HG03103 (cell line): ENCODE data around the gene MACROD2.

ENCODE experiments used
- ATAC-seq: cut with Tn5 transposase; IDR thresholded peaks from one replicate; pipeline ENCODE4 v1.9.1; 2021; ENCODE audit warnings: low read depth; ENCODE audit not compliant: unreplicated experiment

The MACROD2 gene

DNA sequence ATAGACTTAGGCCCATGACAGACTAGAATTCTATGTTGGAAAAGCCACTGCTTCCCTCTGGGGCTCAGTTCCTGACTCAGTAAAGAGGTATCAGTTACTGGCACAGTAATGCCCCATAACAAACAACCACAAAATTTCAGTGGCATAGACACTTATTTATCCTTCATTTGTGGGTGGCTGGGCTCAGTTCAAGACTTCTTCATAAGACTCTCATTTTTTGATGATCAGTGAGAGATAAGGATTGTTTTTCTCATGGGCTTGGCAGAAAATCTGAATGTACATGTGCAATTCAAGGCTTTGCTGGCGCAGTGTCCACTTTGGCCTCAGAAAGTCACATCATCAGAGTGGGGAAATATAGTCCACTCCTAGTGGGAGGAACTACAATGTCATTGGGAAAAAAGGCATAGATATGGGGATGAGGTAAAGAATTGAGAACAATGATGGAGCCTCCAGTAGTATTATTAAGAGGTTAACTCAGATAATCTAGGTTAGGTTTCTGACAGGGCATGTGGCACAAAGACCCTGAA, 726.7 kb downstream of the MACROD2 start:
- ATAC-seq = no peak

DNA sequence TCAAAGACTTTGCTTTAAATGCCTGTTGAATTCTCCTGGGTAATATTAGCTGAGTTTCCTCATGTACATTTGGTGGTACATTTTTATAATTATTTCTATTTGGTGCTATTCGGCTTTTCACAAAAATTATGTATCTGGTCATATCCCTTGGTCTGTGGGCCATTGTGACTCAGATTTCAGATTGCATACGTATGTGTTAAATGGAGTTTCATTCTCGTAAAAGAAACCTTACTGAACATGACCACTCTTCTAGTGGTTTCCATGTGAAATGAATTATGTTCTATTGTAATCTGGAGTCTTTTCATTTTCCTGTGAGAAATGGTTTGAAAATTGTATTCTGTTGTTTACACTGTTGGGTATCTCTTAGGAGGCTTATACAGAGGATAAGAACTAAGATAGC, 728.3 kb downstream of the MACROD2 start:
- ATAC-seq = no peak

DNA sequence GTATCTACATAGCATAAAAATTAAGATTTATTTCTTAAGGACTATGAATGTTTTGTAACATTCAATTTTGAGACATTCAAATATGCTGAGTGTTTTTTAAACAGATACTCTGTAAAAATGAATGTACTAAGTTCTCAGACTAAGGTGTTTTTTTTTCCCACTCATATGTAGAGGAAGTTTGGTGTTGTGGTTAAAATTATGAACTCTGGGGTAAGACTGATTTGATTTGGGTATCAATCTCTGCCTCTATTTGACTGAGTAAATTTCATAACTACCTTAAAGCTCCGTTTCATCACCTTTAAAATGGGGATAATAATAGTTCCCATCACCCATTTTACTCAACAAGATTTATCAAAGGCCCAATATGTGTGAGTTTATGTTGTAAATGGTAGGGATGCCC, 728.7 kb downstream of the MACROD2 start:
- ATAC-seq = no peak

DNA sequence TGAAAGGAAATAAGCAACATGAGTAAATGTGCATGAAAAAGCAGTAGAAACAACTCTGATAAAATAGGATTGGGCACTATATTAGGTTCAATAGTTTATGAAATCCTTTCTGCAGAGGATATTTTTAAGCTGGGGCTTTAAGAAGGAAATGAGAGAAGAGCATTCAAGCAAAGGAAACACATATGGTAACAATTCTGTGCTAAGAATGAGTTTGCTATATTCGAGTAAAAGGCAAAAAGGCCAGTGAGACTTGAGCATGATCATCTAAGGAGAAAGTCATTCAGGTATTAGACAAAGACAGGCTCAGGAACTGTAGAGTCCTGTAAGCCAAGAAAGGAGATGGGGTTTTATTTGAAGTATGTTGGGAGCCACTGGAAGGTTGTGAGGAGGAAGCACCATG, 729.2 kb downstream of the MACROD2 start:
- no peak for ATAC-seq

GRCh38 chr20:14726591-14726990, 731.3 kb downstream of the MACROD2 start:
- no peak for ATAC-seq

DNA sequence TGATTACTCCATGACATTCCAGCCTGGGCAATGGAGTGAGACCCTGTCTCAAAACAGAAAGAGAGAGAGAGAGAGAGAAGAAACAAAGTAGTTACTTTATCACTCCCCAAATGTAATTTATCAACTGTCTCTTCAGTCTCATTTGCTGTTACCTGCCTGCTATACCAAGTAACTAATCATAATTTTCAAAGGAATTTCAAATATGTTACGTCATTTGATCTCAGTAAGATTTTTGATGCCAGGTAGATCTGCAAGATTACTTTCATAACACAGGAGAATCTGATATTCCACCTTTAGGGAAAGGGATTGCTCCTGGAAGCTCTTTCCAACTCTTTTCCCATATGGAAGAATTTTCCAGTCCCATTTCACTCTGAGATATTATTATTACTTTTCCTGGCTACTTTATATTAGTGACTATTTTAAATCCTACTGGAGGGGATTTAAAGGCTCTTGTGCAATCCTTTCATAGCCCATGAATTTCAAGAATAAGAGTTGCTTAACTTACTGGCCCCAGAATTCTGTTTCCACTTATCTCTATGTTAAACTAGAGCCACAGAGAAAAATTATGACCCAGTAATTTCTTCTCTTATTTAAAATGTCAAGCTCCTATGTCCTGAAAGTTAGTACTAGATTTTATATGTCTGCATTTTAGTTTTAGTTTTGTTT, 732.3 kb downstream of the MACROD2 start:
- no peak for ATAC-seq

- no peak for ATAC-seq
Observed at GRCh38 chr20:14729390-14729789, 734.1 kb downstream of the MACROD2 start.

- no peak for ATAC-seq
Observed at GRCh38 chr20:14732343-14732742, 737.0 kb downstream of the MACROD2 start.

DNA sequence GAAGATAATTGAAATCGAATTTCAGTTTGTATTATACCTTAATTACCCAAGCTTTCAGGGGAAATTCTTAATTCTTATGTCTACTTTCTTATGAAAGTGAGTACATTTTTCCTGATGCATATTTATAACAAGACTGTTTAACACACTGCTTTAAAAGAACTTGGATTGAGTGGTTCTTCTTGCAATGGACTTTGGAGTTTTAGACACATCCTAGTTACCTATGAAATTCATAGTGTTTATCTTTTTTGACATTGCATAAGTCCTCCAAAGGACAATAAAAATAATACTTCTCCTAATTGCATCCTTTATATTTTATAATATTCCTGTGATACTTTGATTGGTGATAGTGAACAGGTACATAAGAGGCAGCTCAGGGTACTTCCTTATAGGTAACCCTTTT, 737.7 kb downstream of the MACROD2 start:
- ATAC-seq = no peak

DNA sequence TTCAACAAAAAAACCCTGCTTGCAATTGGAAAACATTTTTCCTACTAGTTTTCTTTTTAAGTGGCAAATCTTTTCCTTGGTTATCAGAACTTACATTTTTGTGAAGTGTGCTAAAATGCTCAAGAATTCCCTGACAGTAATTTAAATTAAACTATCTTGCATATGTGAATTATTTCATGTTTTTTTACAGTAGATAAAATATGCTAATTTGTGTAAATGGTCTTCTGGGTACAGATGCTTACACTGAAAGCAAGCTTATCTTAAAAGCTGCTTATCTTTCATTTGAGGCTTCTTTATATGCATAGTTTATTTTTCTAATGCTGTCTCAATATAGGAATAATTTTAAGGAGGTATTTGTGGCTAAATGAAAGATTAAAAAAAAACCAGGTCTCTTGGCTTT, 745.1 kb downstream of the MACROD2 start:
- ATAC-seq = no peak

DNA sequence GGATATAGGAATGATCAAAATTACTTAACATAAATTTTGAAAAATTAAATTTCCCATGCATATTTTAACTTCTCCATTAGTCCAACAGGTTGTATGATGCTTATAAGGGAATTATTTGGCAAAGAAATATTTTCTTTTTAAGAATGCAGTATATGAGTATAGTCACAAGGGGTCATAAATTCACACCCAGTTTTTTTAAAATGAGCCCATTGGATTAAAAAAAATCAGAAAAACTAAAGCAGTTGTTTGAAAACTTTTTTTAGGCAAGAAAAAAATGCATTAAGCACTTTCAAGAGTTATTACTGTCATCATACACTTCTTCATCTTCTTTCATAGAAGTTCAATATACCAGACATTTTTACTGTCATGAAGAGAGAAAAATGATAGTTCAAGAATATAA, 746.3 kb downstream of the MACROD2 start:
- no peak for ATAC-seq

DNA sequence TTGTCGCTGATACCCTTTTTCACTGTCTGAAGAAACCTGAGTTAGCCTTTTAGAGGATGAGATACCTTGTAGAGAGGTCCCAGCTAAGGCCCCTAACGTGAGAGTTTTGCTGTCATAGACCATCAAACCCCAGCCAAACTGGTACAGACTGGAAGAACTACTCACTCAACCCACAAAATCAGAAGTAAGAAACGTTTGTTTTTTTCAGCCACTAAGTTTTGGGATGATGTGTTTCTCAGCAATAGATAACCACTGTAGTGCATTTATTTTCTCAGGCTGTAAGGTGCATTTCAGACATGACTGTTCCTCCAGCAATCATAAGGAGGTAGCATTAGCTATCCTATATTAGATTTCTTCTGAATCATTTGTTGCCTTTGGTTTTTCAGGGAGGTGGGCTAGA, 749.4 kb downstream of the MACROD2 start:
- peak; percentile 58 for ATAC-seq

DNA sequence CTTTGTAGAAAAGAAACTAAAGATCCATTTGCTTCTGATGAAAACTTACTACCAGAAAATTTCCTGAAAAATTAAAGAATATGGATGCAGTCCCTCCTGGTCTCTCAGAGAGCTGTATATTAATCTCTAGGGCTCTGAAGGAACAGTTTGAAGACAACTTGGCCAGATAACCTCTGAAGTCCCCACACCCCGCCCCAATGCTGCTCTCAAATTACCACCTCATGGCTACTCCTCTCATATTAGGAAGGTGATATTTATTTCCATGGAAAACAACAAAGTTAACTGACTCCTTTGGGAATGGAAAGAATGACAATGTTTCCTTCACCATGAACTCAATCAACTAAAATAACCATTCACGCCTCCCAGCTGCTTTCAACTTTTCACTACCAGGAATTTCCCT, 750.5 kb downstream of the MACROD2 start:
- no peak for ATAC-seq

GRCh38 chr20:14751191-14751590, 755.9 kb downstream of the MACROD2 start:
- ATAC-seq = no peak

GRCh38 chr20:14757728-14758127, 762.4 kb downstream of the MACROD2 start:
- ATAC-seq = no peak

- ATAC-seq = no peak
Observed at GRCh38 chr20:14758356-14758755, 763.0 kb downstream of the MACROD2 start.

DNA sequence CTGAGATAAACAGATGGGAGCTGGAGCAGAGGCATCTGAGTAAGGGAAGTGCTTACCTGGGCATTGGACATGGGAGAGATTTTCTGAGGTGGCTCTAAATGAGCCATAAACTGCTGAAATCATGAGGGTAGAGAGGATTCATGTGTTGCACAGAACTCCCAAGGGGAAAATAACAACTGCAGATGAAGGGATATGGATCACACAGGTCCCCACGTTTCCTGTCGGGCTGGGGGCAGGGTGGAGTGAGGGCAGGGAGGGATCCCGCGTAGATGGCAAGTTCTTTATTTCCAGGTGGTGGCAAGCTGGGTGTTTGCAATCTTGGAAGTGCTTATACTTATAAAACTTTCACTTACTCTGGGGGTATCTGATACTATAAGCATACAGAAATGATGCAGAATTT, 764.7 kb downstream of the MACROD2 start:
- no peak for ATAC-seq

GRCh38 chr20:14761903-14762302, 766.6 kb downstream of the MACROD2 start:
- ATAC-seq = no peak

DNA sequence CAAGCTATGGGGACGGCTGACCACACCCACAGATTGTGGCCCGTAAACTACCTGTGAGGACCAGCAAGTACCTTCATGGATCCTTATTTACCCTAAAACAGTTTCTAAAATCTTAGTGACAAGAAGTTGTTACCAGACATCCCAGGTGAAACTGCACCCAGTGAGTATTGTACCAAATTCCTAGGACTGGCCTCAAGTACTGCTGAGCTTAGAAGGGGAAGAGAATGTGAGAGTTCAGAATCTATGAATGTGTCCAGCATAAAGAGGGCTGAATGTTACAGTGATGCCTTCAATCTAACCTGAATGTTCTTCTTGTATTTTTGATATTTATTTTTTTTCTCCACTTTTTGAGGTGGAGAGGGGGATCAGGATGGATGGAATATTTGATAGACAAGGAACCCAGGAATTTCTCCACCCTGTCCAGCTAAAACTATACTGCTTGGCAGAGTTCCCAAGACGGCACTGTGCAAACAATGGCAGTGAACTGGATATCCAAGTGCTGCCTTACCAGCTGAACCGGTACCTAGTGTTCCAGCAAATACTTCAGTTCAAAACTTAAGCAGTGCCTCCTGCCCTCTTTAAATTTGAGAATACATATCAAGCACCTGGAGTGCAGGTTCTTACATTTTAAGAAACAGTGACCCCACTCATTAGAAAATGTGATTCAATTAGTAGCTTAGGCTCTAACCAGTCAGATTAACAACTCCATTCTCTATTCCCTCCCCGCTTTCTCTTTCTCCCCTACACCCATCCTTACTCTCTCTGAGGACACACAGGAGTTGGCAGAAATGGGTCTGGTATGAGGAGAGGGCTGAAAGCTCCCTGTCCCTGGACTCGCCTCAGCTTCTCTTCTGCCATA, 769.4 kb downstream of the MACROD2 start:
- ATAC-seq = no peak

- ATAC-seq = no peak
Observed at GRCh38 chr20:14765370-14765701, 770.0 kb downstream of the MACROD2 start.

DNA sequence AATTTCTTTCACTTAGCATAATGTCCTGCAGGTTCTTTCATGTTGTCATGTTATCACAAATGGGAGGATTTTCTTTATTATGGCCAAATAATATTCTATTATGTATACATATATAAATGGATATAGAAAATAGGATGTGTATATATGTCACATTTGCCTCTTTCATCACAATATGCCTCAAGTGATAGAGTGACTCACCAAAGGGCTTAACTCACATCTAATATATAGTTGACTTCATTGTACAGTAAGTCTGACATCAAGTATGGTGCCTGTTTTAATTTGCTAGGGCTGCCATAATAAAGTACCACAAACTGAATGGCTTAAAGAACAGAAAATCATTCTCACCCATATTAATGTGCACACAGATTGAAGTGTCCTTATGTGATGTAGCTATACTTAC, 778.2 kb downstream of the MACROD2 start:
- no peak for ATAC-seq

DNA sequence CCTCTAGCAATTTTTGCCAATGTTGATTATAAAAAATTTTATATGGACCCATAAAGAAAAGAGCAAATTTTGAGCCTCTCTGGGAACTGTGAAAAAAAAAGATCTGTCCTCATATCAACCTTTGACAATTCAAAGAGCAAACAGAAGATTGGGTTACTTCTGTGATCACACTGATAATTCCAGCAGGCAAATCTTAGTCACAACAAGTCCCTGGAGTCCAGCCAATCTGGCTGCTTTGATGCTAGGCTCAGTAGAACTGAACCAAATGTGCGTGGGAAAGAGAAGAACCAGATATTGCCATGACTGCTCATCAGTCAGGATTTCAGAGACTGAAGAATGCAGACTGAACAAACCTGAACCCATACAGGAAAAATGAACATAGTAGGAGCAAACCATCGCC, 780.5 kb downstream of the MACROD2 start:
- ATAC-seq = no peak
